ENCODE measurements around the gene FOXC1.

Gene FOXC1

DNA sequence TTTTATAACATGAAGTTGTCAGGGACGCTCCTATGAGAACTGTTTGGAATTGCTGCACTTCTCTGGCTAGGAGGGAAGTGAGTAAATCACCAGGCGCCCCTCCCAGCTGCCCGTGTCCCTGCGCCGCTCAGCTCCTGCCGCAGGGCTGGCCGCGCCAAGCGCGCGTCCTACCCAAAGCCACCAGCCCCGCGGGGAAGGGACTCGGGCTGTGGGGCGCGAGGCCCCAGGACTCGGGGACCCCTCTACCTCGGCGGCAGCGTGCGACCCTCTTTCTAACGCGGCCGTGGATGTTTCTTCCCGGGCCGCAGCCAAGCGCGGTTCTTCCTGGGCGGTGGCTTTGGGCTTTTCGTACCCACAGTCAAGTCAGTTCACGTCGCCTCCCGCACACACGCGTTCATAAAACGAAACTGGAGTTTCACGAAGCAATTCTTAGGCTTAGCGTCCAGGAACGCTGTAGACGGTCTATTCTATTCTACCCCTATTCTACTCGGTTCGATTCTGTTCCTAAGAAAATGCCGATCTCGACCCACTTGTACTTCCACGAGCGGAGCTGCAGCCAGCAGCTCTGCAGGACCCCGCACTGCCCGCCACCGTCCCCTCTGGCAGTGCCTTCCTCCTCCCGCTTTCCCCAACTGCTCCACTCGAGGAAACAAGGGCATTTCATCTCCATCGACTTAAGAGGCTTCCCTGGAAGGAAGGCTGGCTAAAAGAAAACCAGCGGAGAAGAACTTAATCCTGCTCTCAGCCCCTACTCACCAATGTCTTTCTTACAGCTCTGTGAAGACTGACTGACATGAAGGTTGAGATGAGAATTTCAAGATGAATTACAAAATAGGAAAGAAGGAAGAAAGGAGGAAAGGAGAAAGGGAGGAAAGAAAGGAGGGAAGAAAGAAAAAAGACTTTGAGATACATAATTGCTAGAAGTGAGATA lies 15.4 kb downstream of the FOXC1 start:
- DNase-seq: no peak

DNA sequence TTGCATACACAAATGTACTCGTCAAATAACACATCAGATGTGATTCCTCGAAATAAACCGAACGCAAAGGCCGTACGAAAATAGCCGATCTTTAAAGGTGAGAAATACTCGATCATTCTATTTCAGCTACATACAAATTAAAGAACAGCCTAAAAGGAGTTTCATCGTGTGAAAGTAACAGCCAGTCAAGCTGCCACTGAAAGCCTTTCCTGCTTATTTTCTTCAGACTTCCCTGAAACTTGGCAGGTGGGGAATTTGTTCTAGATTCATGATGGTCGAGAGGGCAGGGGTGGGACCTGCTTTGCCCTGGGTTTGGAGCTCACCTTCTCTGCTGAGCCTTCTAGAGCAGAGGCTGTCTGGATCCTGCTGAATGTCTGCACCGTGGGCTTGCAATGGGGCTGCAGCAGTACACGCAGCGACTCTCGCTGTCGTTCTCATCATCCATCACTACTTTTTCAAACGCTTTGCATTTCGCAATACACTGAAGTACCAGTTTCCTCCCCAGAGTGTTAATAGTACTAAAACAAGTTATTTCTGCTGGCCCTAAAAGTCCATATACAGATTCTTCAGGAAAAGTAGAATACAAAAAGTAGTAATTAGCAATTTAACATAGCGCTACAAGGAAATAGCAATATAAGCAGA lies 16.2 kb downstream of the FOXC1 start:
- no peak for DNase-seq

DNA sequence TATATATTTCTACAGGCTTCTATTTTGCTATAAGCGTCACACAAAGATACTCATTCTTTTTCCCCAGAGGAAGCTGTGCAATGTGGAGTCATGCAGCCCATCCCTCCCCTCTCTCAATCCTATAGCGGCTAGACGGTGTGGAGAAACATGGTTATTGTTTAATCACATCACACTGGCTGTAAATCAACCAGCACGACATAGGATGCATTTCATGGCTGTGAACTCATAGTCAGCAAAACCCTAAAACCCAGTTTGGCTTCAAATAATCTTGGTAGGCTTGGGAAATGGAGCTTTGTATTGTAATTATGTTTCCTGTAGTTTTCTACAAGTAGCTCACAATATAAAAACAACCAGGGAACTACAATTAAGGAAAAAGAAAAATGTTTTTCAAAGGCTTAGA lies 16.8 kb downstream of the FOXC1 start:
- DNase-seq: no peak

DNA sequence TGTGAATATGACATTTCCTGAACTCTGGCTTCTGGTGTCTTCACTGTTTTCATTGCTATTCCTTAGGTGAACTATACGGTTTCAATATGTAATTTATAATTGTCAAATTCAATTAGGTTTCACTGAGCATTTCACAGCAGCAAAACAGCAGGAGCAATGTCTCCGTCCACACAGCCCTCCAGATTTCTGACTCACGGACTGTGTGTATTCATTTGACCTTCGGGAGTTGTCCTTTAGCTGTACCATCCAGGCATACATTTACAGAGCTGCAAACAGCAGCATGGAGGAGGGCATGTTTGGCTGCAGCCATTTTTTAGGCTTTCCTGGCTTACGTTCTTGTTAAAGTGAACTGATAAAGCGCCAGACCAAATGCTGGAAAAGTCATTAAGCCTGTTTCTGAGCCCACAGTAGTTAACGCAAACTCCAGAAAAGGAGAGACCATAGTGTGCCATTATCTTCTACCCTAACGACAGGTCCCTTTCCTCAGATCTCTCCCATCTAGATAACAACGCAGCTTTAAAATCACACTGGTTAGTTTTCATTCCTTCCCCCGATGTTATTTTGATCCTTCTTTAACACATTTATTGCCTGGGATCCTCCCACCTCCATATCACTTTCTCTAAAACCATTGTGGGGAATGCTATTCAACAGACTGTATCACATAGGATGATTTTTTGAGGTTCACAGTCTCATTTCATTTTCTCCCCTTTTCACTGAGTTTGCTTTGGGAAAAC lies 18.3 kb downstream of the FOXC1 start:
- DNase-seq: no peak

DNA sequence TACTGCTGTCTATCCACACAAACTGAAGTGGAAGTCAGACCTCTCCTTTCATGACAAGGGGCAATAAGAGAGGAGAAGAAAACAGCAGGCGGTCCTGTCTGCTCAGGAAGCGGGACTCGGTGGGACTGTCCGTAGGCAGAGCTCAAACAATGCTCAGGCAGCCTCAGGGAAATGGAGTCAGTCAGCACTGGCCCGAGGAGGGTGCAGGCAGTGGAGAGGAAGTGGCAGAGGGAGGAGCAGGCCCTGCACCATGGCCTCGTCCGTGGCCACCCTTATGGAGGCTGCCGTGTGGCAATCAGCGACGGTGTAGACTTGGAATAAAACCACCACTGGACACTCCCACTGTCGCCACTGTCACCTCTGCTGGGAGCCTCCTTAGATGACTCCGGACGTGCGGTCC lies 19.6 kb downstream of the FOXC1 start:
- DNase-seq: no peak

DNA sequence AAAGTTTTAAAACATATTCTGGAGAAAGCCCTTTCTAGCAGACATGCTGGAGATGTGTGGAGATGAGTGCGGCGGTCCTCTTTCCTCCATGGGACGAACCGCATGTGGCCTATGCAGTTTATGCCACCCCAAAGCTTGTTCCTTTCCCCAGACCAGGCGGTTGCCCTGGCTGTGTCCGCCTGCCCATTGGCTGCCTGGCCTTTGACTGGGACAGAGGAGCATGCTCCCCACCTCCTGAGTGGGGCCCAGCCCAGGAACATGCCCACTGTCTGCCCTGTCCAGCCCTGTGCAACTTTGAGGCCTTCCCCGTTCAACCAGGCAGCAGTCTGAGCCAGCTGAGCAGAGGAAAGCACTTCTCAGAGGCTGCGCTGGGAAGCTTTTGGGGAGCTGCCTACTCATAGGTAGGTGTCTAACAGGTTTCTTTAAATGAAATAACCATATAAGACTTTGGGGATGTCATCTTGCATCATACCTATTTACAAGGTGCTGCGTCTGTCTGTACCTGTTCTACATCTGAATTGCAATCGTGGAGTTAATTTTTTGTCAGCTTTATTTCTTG lies 20.6 kb downstream of the FOXC1 start:
- DNase-seq: no peak

DNA sequence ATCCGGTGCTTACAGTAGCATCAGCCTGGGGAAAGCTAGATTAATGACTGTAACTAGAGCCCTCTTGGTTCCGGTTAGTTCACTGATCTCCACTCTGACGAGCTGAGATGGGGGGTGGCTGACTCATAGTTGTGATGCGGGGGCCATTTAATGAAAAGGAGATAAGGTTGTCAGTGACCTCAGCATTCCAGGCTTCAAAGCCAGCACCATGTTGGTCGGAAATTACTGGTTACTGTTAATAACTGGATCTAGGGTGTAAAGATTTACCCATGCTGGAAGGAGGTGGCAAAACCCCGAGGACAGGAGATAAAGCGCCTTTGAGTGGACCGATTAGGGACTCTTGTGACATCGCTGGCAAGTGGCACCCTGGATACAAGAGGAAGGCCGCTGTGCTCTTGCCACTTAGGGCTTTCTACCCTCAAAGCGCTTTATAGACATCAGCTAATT lies 21.1 kb downstream of the FOXC1 start:
- no peak for DNase-seq

DNA sequence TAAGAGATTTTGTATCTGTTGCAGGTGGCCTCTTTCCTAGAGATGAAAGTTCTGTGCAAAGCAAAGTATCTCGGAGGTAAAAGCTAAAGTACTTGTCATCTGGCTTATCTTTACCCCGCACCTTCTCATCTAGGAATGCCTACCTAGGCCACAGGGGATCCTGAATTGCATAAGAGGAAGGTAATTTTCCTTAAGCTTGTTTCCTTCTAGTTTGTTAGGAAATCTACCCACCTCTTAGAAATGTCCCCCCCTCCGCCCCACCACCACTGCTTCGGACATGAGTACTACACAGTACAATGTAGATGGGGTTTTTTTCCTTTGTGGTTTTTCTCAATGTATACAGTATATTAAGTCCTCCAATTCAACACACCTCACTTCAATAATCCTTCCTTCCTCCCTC lies 21.5 kb downstream of the FOXC1 start:
- DNase-seq: no peak

DNA sequence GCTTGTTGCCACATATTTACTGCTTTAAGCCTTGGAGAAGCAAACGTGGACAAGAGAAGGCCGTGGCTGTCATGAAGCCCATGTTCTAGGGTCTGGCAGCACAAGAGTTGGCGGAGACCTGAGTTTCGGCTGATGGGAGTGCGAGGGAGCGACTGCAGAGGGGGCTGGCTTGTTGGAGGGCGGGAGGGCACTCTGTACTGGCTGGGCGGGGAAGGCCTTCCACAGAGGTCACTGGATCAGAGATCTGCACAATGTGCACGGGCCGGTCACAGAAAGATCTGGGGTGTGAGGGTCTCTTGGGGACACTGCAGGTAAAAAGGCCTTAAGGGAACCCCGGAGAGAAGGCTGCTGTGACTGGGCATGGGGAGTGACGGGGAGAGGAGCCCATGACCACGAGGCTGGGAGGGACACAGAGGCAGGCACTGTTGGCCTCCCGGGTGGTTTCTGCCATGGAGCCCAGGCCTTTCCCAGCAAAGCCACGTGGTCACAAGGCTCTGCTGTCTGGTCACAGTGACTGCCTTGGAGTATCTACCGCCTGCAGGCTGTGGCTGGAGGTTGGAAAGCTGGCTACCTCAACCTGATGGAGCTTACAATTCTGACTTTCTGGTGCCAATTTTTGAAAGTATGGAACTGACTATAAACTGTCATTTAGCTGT lies 23.8 kb downstream of the FOXC1 start:
- DNase-seq: no peak

DNA sequence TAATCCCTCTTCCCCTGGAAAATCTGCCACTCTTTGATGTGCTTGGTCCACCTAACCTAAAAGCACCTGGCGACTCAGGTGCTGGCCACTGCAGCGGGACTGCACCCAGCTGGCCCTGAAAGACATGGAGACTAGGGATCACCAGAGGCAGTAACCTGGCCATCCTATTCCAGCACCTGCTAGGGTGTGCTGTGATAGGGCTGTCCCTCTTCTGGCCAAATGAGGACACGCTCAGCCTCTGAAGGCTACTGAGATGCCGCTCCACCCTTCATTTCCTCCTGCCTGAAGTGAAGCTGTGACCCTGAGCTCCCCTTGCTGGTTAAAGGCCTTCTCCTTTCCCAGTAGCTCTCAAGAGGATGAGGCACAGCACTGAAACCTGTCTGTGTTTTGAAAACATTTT lies 24.4 kb downstream of the FOXC1 start:
- no peak for DNase-seq

DNA sequence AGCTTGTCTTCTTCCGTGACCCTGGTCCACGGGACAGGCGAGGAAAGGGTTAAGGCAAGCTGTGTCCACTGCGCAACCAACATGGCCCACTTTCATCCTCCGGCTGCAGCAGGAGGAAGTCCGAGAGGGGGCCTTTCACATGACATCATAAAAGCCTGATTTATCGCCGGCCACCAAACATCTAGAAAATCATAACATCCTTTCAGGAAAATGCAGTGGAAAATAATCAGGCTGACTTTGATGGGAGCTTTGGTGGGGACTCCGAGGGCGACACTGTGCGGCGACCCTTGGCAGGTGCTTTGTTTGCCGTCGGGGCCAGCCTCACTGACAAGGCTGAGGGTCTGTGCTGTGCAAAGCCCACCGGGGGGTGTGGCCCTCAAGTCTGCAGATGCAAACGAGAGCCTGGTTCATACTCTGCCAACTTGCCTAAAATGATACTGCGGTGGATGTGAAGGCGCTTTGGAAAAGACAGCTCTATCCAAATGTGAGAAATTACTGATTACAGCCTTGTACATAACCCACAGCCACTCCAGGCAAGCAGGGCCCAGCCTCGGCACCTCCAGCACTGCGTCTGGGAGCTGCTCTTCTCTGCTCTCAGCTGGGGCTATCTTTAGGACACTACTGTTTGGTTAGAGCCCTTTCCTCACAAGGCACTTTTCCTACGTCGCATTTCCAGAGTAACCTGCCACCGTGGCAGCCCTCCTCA lies 25.7 kb downstream of the FOXC1 start:
- DNase-seq: no peak

DNA sequence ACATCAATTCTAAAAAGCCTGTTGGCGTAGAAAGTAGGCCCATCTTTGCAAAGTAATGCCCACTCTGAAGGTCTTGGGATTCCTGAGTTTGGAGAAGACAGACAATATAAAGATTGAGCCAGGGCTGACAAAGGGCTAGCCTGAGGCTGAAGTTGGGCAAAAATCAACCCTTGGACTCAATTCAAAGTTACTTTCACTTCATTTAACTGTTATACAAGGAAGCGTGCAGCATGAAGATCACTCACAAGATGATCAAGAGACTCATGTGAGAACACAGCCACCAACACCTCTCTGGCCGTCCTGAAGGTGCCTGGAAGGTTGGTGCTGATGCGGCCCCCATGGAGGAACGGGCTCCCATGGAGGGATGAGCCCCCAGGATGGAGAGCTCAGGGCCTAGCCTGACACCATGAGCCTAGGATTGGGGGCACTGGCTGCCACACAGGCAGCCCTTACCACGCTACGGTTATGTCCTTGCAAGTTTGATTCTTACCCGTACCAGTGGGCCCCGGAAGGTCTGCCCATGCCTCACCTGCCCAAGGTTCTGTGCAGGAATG lies 26.6 kb downstream of the FOXC1 start:
- no peak for DNase-seq

DNA sequence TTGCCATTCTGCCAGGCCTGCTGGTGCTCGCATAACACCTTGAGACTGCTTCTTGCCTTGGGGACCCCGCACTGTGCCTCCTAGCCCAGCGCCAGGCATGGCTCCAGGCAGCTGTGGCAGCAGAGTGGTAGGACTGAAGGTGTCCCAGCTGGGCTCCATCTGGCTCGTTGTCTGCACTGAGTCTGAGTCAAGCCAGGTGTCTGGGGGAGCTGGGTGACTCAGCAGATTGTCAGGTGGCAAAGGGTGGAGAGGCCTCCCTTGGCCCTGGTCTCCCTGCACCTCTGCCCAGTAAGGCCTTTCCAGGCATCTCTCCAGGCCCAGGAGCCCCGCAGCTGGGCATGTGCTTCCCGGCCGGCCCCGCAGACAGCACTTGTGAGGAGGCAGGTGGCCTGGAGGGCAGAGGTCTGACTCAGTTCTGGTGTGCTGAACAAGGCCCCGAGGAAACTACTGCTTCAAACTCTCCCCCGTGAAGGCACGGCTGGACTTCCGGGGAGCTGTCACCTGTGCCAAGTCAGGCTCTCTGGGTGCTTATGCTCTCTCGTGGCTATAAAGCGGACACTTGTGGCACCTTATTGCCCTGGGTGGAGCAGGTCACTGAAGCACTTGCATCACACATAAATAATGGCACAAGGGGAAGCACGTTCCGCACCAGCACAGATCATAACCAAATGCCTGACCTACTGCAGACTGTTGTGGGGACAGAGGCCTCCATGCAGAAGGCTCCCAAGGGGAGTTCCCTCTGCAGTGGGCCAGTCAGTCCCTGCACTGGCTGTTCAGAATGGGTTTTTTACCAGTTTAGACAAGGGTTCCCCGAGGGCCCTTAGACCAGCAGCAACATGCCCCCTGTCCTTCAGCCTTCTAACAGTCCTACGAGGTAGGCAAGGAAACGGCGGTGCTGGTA lies 27.5 kb downstream of the FOXC1 start:
- no peak for DNase-seq

DNA sequence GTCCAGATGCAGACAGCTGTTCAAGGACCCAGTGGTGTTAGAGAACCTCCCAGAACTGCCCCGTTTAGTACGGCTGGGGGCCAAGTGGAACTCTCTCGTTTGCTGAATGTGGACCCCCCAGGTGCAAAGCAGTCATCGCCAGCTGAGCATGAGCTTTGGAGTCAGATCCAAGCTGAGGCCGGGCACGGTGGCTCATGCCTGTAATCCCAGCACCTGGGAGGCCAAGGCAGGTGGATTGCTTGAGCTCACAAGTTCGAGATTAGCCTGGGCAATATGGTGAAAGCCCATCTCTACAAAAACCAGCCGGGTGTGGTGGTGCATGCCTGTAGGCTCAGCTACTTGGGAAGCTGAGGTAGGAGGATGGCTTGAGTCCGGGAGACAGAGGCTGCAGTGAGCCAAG lies 29.7 kb downstream of the FOXC1 start:
- DNase-seq: no peak

DNA sequence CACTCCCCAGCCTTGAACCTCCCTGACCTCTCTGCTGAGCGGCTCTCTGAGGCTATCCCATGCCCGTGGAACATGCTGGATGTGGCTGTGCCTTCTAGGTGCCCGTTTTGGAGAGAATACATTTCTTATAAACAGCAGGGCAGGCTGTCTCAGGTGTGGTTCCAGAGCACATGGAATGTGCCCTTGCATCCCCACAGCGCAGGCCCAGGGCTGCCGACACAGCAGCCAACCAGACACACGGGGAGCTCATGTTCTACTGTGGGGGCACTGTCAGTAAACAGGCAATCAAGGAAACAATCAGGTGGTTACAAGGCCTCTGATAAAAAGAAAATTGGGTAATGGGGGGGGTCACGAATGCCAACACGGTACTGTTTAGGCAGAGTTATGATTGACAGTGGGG lies 30.8 kb downstream of the FOXC1 start:
- no peak for DNase-seq

DNA sequence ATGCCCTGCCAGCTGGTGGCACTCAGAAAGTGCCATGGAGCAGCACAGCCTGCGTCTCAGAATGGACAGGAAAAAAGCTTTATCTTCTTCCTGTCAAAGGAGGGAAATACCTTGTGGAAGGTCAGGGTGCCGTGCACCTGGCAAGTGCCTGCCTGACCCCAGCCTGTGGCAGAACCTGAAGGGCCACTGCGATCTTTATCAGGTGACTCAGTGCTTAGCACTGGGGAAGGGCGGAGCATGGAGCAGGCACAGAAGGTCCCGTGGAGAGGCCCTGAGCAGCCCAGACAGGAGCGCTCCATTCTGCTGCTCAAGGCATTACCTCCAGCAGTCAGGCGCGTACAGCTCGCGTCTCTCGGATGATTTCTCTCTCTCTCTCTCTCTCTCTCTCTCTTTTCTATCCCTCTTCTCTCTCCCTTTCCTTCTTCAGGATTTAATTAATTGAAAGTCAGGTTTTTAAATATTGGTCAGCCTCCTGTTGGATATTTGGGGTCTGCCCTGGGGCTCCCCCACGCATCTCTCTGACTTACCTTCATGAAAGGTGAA lies 31.7 kb downstream of the FOXC1 start:
- DNase-seq: no peak

DNA sequence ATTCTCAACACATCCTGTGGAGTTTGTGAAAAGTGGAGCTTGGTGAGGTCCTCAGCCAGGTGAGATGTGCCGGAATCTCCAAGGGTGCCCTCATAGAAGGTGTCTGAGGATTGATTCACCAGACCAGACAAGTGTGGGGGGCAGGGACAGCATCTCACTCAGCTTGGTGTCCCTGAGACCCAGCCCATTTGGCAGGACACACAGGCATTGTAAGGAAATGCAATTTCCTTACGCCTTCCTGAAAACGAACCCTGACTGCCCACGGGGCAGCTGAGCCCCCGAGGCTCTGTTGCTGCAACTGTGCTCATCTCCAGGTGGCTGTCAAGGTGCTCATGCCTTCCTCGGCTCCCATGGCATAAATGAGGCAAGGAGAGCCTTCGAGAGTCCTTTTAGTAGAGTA lies 33.4 kb downstream of the FOXC1 start:
- no peak for DNase-seq

DNA sequence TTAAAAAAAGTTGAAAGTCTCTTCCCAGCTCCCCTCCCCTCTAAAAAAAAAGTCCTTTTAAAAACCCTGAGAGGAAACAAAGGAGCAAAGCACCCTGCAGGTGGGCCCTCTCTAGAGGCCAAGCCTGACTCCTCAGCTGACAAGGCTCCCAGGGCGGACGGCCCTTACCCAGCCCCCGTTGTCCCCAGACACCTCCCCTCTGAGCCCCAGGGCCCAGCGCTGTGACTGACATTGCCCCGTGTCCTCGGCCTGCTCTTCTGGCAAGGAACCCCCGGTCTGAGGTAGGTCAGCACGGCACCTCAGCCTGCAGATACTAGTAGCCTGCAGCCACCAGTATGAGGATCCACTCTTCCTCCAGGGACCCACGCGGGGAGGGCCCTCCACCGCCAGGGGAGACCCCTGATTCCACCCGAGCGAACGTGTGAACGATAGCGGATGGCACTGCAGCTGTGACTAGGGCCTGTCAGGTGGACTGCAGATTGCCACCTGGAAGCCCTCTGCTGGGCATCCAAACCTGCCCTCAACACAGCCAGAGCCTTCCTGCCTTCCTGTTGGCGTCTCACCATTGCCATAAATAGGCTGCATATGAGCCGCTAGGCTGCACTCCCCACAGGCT lies 34.2 kb downstream of the FOXC1 start:
- no peak for DNase-seq

DNA sequence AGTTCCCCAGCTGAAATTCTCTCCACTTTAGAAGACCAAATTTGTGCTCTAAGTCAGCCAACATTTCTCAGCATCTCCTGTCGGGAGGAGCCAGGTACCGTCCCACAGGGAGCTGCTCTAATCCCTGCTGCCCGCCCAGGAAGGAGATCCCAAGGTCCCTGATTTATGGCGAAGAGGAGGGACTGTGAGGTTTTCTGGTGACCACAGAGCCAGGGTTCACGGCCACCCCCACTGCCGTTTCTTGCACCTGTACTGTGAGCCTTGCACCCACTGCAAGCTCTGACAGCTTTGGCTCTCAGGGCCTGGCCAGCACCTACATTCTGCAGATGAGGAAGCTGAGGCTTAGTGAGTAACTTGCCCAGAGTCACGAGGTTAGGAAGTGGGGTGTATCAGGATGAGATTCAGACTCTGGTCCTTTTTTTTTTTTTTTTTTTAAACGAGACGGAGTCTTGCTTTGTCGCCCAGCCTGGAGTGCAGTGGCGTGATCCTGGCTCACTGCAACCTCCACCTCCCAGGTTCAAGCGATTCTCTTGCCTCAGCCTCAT lies 34.9 kb downstream of the FOXC1 start:
- no peak for DNase-seq
